Mucosa of rectum (tissue), 2 donors: ENCODE data around the gene MCTP2.
A peak's percentile ranks its signal among the peaks of the same experiment; 100 is the strongest.

Experiments used
- H3K27ac ChIP-seq, 2 donors: one replicate each; pipeline ENCODE4 v1.7.0; 2013; ENCODE audit warnings: inconsistent platforms in 2 of 2, low read depth in 2 of 2, low read length in 2 of 2
- H3K27me3 ChIP-seq, 2 donors: one replicate each; pipeline ENCODE4 v1.7.0; 2013; ENCODE audit warnings: low read length in 2 of 2; ENCODE audit not compliant: control insufficient read depth in 2 of 2, insufficient read depth in 2 of 2
- H3K36me3 ChIP-seq, 2 donors: one replicate each; pipeline ENCODE4 v1.7.0; 2013; ENCODE audit warnings: low read length in 2 of 2; ENCODE audit not compliant: control insufficient read depth in 2 of 2, insufficient read depth in 2 of 2
- H3K4me1 ChIP-seq, 2 donors: one replicate each; pipeline ENCODE4 v1.7.0; 2013; ENCODE audit warnings: low read length in 2 of 2, mild to moderate bottlenecking in 1 of 2; ENCODE audit not compliant: control insufficient read depth in 2 of 2, insufficient read depth in 2 of 2
- H3K4me3 ChIP-seq, 2 donors: one replicate each; pipeline ENCODE4 v1.7.0; 2013; ENCODE audit warnings: low read length in 2 of 2
- H3K9ac ChIP-seq, 2 donors: one replicate each; pipeline ENCODE4 v1.7.0; 2013; ENCODE audit warnings: low read length in 2 of 2, low read depth in 1 of 2, mild to moderate bottlenecking in 1 of 2
- H3K9me3 ChIP-seq, 2 donors: one replicate each; pipeline ENCODE4 v1.7.0; 2013; ENCODE audit warnings: low read length in 2 of 2; ENCODE audit not compliant: control insufficient read depth in 2 of 2
- donor health status: healthy.
- donor health status: Normal muscosa, but diverticular disease.

MCTP2 gene

GRCh38 chr15:94312946-94313345, 81.6 kb downstream of the MCTP2 start:
- H3K27me3 ChIP-seq, result no peaks in the 10 kb centered on the region

GRCh38 chr15:94314639-94315038, 83.3 kb downstream of the MCTP2 start:
- H3K36me3 ChIP-seq, result peaks cover 24 to 32% of the 10 kb centered on the region in 2 donors
- no peak overlapping the region for H3K9ac ChIP-seq
- no peak overlapping the region for H3K4me3 ChIP-seq
- H3K4me1 ChIP-seq, result no peaks in the 10 kb centered on the region
- no peaks in the 10 kb centered on the region for H3K27me3 ChIP-seq
- H3K27ac ChIP-seq, result no peak overlapping the region
- no peaks in the 10 kb centered on the region for H3K9me3 ChIP-seq

More at GRCh38 chr15:94312946-94313345, 81.6 kb downstream of the MCTP2 start:
- no peaks in the 10 kb centered on the region for H3K4me1 ChIP-seq
- peaks cover 21 to 24% of the 10 kb centered on the region in 2 donors for H3K36me3 ChIP-seq
- no peak overlapping the region for H3K9ac ChIP-seq
- no peaks in the 10 kb centered on the region for H3K9me3 ChIP-seq
- H3K27ac ChIP-seq, result no peak overlapping the region
- no peak overlapping the region for H3K4me3 ChIP-seq

- Histone ChIP-seq H3K4me3 (no peak overlapping the region), H3K9ac (no peak overlapping the region), H3K9me3 (no peaks in the 10 kb centered on the region), H3K4me1 (peaks cover 0 to 4% of the 10 kb centered on the region in 2 donors), H3K27ac (no peak overlapping the region), H3K36me3 (peaks cover 28 to 36% of the 10 kb centered on the region in 2 donors), H3K27me3 (no peaks in the 10 kb centered on the region)
Measured at GRCh38 chr15:94317211-94317610, 85.8 kb downstream of the MCTP2 start.

- Histone ChIP-seq H3K4me1 (peaks cover 7 to 17% of the 10 kb centered on the region in 2 donors), H3K36me3 (peaks cover 14 to 18% of the 10 kb centered on the region in 2 donors), H3K4me3 (no peak overlapping the region), H3K9ac (no peak overlapping the region), H3K27ac (no peak overlapping the region), H3K27me3 (no peaks in the 10 kb centered on the region), H3K9me3 (no peaks in the 10 kb centered on the region)
Measured at GRCh38 chr15:94322141-94322540, 90.8 kb downstream of the MCTP2 start.

GRCh38 chr15:94323076-94323475, 91.7 kb downstream of the MCTP2 start:
- peaks cover 8 to 13% of the 10 kb centered on the region in 2 donors for H3K36me3 ChIP-seq
- peaks cover 7 to 17% of the 10 kb centered on the region in 2 donors for H3K4me1 ChIP-seq
- H3K9me3 ChIP-seq, result no peaks in the 10 kb centered on the region
- H3K9ac ChIP-seq, result no peak overlapping the region
- H3K27me3 ChIP-seq, result no peaks in the 10 kb centered on the region
- no peak overlapping the region for H3K4me3 ChIP-seq
- no peak overlapping the region for H3K27ac ChIP-seq

- H3K27me3 ChIP-seq, result no peaks in the 10 kb centered on the region
- peaks cover 7 to 17% of the 10 kb centered on the region in 2 donors for H3K4me1 ChIP-seq
- no peak overlapping the region for H3K9ac ChIP-seq
- no peak overlapping the region for H3K27ac ChIP-seq
- no peaks in the 10 kb centered on the region for H3K9me3 ChIP-seq
- H3K4me3 ChIP-seq, result no peak overlapping the region
- peaks cover 6 to 9% of the 10 kb centered on the region in 2 donors for H3K36me3 ChIP-seq
Measured at GRCh38 chr15:94324117-94324826, 92.9 kb downstream of the MCTP2 start.

GRCh38 chr15:94324835-94325767, 93.7 kb downstream of the MCTP2 start:
- no peak overlapping the region for H3K9ac ChIP-seq
- peak overlapping the region in 1 of 2 donors; percentile 51 for H3K27ac ChIP-seq
- peaks cover 7 to 17% of the 10 kb centered on the region in 2 donors for H3K4me1 ChIP-seq
- no peaks in the 10 kb centered on the region for H3K9me3 ChIP-seq
- no peak overlapping the region for H3K4me3 ChIP-seq
- no peaks in the 10 kb centered on the region for H3K27me3 ChIP-seq
- peaks cover 4 to 14% of the 10 kb centered on the region in 2 donors for H3K36me3 ChIP-seq

- H3K4me3 ChIP-seq, result no peak overlapping the region
- no peak overlapping the region for H3K27ac ChIP-seq
- H3K9ac ChIP-seq, result no peak overlapping the region
- H3K27me3 ChIP-seq, result no peaks in the 10 kb centered on the region
- peaks cover 0 to 10% of the 10 kb centered on the region in 2 donors for H3K36me3 ChIP-seq
- H3K9me3 ChIP-seq, result no peaks in the 10 kb centered on the region
- peaks cover 6 to 13% of the 10 kb centered on the region in 2 donors for H3K4me1 ChIP-seq
Measured at GRCh38 chr15:94327356-94327936, 96.1 kb downstream of the MCTP2 start.

- Histone ChIP-seq H3K36me3 (peaks cover 3 to 13% of the 10 kb centered on the region in 2 donors), H3K4me1 (no peaks in the 10 kb centered on the region), H3K27me3 (no peaks in the 10 kb centered on the region), H3K27ac (no peak overlapping the region), H3K9ac (no peak overlapping the region), H3K9me3 (no peaks in the 10 kb centered on the region), H3K4me3 (no peak overlapping the region)
Measured at GRCh38 chr15:94331731-94332130, 100.4 kb downstream of the MCTP2 start.

GRCh38 chr15:94335616-94336015, 104.3 kb downstream of the MCTP2 start:
- no peak overlapping the region for H3K27ac ChIP-seq
- H3K36me3 ChIP-seq, result peaks cover 8 to 12% of the 10 kb centered on the region in 2 donors
- H3K4me1 ChIP-seq, result no peaks in the 10 kb centered on the region
- H3K9me3 ChIP-seq, result no peaks in the 10 kb centered on the region
- H3K4me3 ChIP-seq, result no peak overlapping the region
- no peaks in the 10 kb centered on the region for H3K27me3 ChIP-seq
- no peak overlapping the region for H3K9ac ChIP-seq
